HEK293T (cell line): Measurements from ENCODE around the gene IRF1.

Source experiments
- CTCF ChIA-PET: fragments of 350-600 bp; formaldehyde crosslinking; extraction: SDS; loops from one replicate; lab custom pipeline; 2021; ENCODE audit warnings: antibody characterized with exemption, inconsistent platforms; lab: Yijun Ruan, JAX
- POLR2A ChIA-PET: fragments of 350-600 bp; formaldehyde crosslinking; extraction: SDS; loops from one replicate; lab custom pipeline; 2020; ENCODE audit warnings: antibody characterized with exemption, inconsistent platforms; lab: Yijun Ruan, JAX
- DNase-seq: peaks from one replicate; pipeline ENCODE4 v3.0.0; 2012; ENCODE audit warnings: mixed read lengths; ENCODE audit errors: extremely low spot score
- ARNT ChIP-seq: fragments of 450-650 bp; IDR thresholded peaks from 2 replicates; pipeline ENCODE4 v1.6.1; 2017; ENCODE audit warnings: mild to moderate bottlenecking
- BHLHE40 ChIP-seq: fragments of 450-650 bp; IDR thresholded peaks from 2 replicates; pipeline ENCODE4 v1.6.1; 2016; ENCODE audit warnings: mild to moderate bottlenecking, moderate library complexity, borderline replicate concordance
- CTBP1 ChIP-seq: fragments of 450-650 bp; IDR thresholded peaks from 2 replicates; pipeline ENCODE4 v1.6.1; 2016; ENCODE audit warnings: borderline replicate concordance
- ELF4 ChIP-seq: fragments of 450-650 bp; IDR thresholded peaks from 2 replicates; pipeline ENCODE4 v1.6.1; 2017; ENCODE audit warnings: antibody characterized with exemption
- FOXA1 ChIP-seq: fragments of 450-650 bp; IDR thresholded peaks from 2 replicates; pipeline ENCODE4 v1.6.1; 2016; ENCODE audit warnings: mild to moderate bottlenecking
- FOXK2 ChIP-seq: fragments of 450-650 bp; IDR thresholded peaks from 2 replicates; pipeline ENCODE4 v1.6.1; 2016; ENCODE audit warnings: mild to moderate bottlenecking
- FOXM1 ChIP-seq: fragments of 450-650 bp; IDR thresholded peaks from 2 replicates; pipeline ENCODE4 v1.6.1; 2017; ENCODE audit warnings: mild to moderate bottlenecking, borderline replicate concordance
- HDGF ChIP-seq: fragments of 450-650 bp; IDR thresholded peaks from 2 replicates; pipeline ENCODE4 v1.6.1; 2017; ENCODE audit warnings: antibody characterized with exemption, borderline replicate concordance
- L3MBTL2 ChIP-seq: fragments of 450-650 bp; conservative IDR thresholded peaks from 2 replicates; pipeline ENCODE4 v1.6.1; 2016; ENCODE audit warnings: mild to moderate bottlenecking
- LEF1 ChIP-seq: fragments of 450-650 bp; IDR thresholded peaks from 2 replicates; pipeline ENCODE4 v1.6.1; 2017; ENCODE audit warnings: mild to moderate bottlenecking, borderline replicate concordance
- NFRKB ChIP-seq: fragments of 450-650 bp; IDR thresholded peaks from 2 replicates; pipeline ENCODE4 v1.6.1; 2016; ENCODE audit warnings: mild to moderate bottlenecking, moderate library complexity
- SP1 ChIP-seq: fragments of 450-650 bp; IDR thresholded peaks from 2 replicates; pipeline ENCODE4 v1.6.1; 2017
- SUZ12 ChIP-seq: fragments of 450-650 bp; IDR thresholded peaks from 2 replicates; pipeline ENCODE4 v1.6.1; 2016; ENCODE audit warnings: mild to moderate bottlenecking
- TARDBP ChIP-seq: fragments of 450-650 bp; IDR thresholded peaks from 2 replicates; pipeline ENCODE4 v1.6.1; 2016
- ZNF384 ChIP-seq: fragments of 450-650 bp; IDR thresholded peaks from 2 replicates; pipeline ENCODE4 v1.6.1; 2016
- TF ChIP-seq, protein P1 (sequence below): fragments of 450-650 bp; IDR thresholded peaks from 2 replicates; pipeline ENCODE4 v1.6.1; 2016

The IRF1 gene

DNA sequence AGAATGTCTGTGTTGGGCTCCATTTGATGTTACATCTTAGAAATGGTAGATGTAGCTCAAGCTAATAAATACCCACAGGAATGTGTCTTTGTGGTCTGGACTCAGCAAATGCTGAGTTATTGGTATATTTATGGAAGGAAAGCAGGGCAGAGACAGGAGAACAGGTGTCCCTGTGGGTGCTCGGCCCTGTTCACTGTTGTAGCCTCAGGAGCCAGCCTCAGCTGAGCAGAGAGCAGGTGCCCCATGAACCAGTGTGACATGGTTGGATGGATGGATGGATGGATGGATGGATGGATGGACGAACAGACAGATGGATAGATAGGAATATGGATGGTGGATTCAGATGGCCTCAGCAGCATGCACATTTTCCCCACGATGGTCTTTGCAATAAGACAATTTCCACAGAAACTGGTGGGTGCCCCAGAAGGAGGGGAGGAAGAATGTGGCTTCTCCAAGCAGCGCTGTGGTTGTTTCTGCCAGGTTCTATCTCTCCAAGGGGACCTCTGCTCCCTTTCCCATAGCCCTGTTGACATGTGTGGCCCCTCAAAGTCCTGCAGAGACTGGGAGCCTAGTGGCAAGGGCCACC, 8.2 kb upstream of the IRF1 start:
- no peak for TF ChIP-seq L3MBTL2
- TF ChIP-seq ELF4, result no peak
- no peak for TF ChIP-seq SUZ12
- TF ChIP-seq SP1, result no peak
- no peak for TF ChIP-seq ARNT
- no peak for TF ChIP-seq FOXK2
- TF ChIP-seq TARDBP, result no peak
- no peak for TF ChIP-seq BHLHE40
- TF ChIP-seq LEF1, result no peak
- TF ChIP-seq FOXA1, result no peak
- TF ChIP-seq ZNF384, result no peak
- no peak for TF ChIP-seq CTBP1
- TF ChIP-seq NFRKB, result no peak
- ChIA-PET CTCF (interaction anchor here (0.7 to 4.1 kb wide), 5 partner anchors 8 to 113 kb away, joined by 3 to 19 read pairs (median 4); partner anchors contain the start of gene IRF1), POLR2A (interaction anchor here (1.1 to 1.9 kb wide), 2 partner anchors 205 to 271 kb away, joined by 3 to 15 read pairs; partner anchors contain the start of genes P4HA2 and SLC22A4)
- DNase-seq, result no peak

DNA sequence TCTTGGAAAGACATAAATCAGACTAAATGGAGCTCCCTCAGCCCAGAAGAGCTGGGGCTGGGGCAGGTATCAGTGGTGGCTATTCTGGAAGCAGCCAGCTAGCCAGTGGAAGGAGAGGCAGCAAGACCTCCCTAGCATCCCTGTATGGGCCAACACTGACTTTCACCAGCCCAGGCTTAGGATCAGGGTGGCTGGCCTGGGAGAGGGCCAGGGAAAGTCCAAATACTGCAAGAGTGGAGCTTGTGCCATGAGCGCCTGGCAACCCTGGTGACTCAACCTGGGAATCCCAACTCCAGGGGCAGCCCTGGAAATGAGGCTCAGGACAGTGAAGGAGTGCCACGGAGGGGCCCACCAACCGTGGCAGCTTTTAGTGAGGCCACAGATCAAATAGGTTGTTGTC, 7.6 kb upstream of the IRF1 start:
- CTCF ChIA-PET, result interaction anchor here (0.7 to 1.2 kb wide), 3 partner anchors 78 to 129 kb away, joined by 4 to 6 read pairs (median 5); no protein-coding TSS in a partner anchor
- TF ChIP-seq HDGF, result no peak
- no peak for TF ChIP-seq L3MBTL2
- no peak for TF ChIP-seq CTBP1
- TF ChIP-seq SUZ12, result no peak
- TF ChIP-seq BHLHE40, result no peak
- no peak for TF ChIP-seq ELF4
- TF ChIP-seq FOXK2, result no peak
- no peak for TF ChIP-seq FOXA1
- TF ChIP-seq TARDBP, result no peak
- TF ChIP-seq ARNT, result no peak
- TF ChIP-seq NFRKB, result no peak
- TF ChIP-seq SP1, result no peak
- no peak for TF ChIP-seq FOXM1
- no peak for TF ChIP-seq ZNF384
- TF ChIP-seq, protein P1, sequence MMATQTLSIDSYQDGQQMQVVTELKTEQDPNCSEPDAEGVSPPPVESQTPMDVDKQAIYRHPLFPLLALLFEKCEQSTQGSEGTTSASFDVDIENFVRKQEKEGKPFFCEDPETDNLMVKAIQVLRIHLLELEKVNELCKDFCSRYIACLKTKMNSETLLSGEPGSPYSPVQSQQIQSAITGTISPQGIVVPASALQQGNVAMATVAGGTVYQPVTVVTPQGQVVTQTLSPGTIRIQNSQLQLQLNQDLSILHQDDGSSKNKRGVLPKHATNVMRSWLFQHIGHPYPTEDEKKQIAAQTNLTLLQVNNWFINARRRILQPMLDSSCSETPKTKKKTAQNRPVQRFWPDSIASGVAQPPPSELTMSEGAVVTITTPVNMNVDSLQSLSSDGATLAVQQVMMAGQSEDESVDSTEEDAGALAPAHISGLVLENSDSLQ, result no peak
- DNase-seq, result peak; percentile 3
- POLR2A ChIA-PET, result interaction anchor here (1.1 to 1.9 kb wide), 4 partner anchors 31 to 271 kb away, joined by 3 to 15 read pairs (median 3); partner anchors contain the start of genes P4HA2 and SLC22A4

DNA sequence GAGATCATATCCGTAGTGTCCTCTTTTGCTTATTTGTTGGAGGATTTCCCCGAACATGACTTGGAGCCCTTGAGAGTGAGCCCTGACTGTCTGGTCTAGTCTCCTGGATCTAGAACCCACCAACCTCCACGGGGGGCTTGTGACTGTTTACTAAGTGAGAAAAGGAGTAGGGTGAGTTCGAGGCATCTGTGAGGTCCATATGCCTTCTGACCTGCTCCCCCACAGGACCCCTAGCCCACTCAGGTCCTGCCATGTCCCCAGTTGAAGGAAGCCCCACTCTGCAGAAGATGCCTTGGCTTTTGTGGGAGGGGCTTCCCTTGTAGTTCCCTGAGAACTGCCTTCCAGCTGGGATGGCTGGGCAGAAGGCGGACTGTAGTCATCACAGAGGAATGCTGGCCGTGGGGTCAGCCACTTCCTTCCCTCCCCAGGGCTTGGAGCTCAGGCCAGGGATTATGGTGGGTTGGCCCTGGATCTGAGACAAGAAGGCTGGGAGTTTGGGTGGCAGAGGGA, 7.0 kb upstream of the IRF1 start:
- ChIA-PET CTCF (interaction anchor here (1.1 to 1.4 kb wide), 3 partner anchors 9 to 129 kb away, joined by 4 to 6 read pairs (median 5); no protein-coding TSS in a partner anchor), POLR2A (interaction anchor here (1.1 to 2.5 kb wide), 5 partner anchors 31 to 270 kb away, joined by 3 to 15 read pairs (median 3); partner anchors contain the start of genes P4HA2 and SLC22A4)
- DNase-seq, result no peak
- TF ChIP-seq BHLHE40 (no peak), SP1 (no peak), SUZ12 (no peak), CTBP1 (no peak), NFRKB (no peak), HDGF (no peak), FOXM1 (no peak), ARNT (no peak), ELF4 (no peak), LEF1 (no peak), FOXK2 (no peak), L3MBTL2 (no peak), FOXA1 (no peak), ZNF384 (no peak), TARDBP (no peak)
- TF ChIP-seq, protein P1, result no peak

DNA sequence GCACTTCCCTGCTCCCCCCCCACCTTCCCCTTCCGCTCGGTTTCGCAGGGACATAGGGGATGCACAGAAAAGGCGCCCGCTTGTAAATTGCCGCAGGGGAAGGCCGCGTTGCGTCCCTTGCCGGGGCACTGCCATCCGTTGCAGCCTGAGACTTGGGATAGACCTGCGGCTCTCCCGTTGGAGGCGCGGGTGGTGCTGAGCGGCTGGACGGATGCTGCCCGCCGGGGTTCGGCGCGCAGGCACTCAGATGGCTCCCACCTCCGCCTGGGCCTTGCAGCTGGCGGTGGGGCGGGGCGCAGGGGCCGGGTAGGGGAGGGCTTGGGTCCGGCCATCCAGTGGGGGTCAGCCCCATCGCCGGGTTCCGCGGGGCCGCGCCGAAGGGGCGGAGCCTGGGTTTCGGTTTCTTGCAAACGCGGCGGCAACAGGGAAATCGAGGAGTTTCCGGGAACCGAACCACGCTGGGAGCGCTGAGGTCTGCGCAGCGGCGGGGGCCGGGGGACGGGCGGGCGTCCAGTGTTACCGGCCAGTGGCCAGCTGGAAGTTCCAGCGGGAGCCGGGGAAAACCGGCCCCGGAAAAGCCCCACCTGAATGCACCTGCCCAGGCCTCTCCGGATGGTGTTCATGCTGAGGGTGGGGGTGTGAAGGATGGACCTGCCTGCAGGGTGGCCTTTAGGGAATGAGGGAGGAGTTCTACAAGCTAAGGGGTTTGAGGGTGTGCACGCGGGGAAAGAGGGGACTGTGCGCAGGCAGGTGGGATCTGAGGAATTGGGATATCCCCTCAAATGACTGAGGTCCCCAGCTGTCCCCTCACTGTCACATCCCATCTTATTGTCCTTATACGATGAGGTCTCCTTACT, 6.3 kb upstream of the IRF1 start:
- POLR2A ChIA-PET, result interaction anchor here (0.6 to 2.5 kb wide), 16 partner anchors 8 to 224 kb away, joined by 3 to 15 read pairs (median 5); partner anchors contain the start of genes SLC22A4 and SLC22A5
- peak; percentile 48 for DNase-seq
- CTCF ChIA-PET, result interaction anchor here (0.7 to 1.4 kb wide), 4 partner anchors 9 to 259 kb away, joined by 3 to 5 read pairs (median 4); no protein-coding TSS in a partner anchor
- TF ChIP-seq L3MBTL2, result 0 out of 2 replicates have a peak, but pooled peaks have one; percentile 16
- no peak for TF ChIP-seq SUZ12
- TF ChIP-seq, protein P1, result no peak
- TF ChIP-seq ZNF384, result no peak

DNA sequence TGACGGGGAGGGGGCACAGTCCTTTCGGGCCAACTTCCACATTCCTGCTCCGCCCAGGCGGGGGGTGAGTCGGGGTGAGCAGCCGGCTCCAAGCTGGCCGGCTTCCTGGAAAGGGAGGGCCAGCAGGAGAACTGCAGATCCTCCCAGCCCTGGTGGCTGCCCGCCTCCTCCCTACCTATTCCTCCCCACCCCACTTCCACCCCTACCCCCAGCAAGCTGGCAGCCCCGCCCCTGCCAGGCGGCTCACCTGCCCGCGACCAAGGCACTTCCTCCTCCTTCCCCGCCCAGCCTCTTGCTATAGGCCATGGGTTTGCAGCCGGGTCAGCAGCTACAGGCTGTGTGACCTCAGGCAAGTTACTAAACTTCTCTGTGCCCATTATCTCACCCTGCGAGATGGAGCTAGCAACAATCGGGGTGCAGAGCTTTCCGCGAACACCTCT, 5.6 kb upstream of the IRF1 start:
- ChIA-PET POLR2A (interaction anchor here (0.8 to 2.5 kb wide), 16 partner anchors 8 to 223 kb away, joined by 3 to 10 read pairs (median 4); partner anchors contain the start of genes RAD50, SLC22A4 and SLC22A5), CTCF (interaction anchor here (0.9 to 1.4 kb wide), 4 partner anchors 10 to 258 kb away, joined by 3 to 4 read pairs (median 3); no protein-coding TSS in a partner anchor)
- TF ChIP-seq HDGF (no peak), CTBP1 (no peak), ARNT (no peak), ELF4 (no peak)
- peak; percentile 53 for DNase-seq
